EH (cell line): ENCODE results near the gene SHLD1.
A peak's percentile ranks its signal among the peaks of the same experiment; 100 is the strongest.

ENCODE experiments used
- DNase-seq: peaks from one replicate; pipeline ENCODE4 v3.0.0-alpha.2; 2015; ENCODE audit warnings: low read depth

The SHLD1 gene

DNA sequence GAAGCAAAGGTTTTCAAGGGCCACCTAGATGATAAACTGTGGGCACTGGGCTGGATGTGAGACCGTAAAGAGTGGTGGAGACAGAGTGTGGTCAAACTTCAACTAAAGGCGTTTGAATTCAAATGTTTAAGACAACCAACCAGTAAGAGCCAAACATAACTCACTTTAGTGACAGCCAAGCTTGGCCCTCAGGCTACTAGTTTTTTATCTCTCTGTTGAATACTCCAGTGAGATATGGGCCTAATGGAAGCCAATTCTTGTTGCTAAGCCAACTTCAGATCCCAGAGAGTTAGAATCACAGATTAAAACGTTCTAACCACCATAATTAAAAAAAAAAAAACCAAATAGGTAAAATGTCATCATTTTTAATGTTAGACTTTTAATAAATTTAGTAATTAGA, 142.9 kb downstream of the SHLD1 start:
- no peak for DNase-seq

DNA sequence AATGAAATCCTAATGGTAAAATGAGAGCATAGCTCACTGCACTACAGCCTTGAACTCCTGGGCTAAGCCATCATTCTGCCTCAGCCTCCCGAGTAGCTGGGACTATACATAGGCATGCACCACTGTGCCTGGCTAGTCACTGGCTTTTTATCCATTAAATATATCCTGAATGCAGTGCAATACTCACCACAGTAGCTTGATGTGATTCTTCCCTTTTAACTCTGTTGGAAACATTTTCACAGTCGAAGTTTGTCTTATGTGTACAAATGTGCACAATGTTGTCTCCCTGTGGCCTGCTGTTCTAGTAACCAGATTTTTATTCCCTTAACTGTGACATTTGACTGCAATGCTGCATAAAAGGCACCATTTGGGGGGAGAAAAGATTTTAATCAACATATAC, 143.4 kb downstream of the SHLD1 start:
- DNase-seq = no peak

DNA sequence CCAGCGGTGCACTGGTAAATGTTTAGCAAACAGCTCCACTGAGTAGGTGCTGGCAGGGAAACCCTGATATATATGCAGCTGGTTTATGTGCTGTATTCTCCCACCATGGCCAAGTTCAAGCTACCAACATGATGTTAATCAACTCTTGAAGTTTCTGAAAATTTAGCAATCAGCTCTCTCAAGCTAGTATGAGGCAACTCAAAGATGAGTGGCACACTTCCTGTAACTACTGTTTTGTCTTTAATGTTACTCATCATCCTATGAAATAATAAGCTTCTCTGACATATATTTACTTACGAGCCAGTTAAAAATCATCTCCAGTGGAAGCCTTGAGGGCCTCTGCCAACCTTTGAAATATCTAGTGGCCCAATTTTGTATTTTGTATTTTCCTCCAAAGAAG, 145.4 kb downstream of the SHLD1 start:
- DNase-seq = no peak

DNA sequence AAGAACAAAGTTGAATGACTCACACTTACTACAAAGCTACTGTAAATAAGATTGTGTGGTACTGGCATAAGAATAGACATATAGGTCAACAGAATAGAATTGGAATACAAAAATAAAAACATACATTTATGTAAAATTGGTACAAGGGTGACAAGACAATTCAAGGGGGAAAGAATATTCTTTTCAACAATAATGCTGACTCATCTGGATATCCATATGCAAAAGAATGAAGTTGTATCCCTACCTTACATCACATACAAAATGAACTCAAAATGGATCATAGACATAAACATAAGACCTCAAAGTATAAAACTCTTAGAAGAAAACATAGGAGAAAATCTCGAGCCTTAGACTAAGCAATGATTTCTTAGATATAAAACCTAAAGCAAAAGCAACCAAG, 149.2 kb downstream of the SHLD1 start:
- DNase-seq = no peak

DNA sequence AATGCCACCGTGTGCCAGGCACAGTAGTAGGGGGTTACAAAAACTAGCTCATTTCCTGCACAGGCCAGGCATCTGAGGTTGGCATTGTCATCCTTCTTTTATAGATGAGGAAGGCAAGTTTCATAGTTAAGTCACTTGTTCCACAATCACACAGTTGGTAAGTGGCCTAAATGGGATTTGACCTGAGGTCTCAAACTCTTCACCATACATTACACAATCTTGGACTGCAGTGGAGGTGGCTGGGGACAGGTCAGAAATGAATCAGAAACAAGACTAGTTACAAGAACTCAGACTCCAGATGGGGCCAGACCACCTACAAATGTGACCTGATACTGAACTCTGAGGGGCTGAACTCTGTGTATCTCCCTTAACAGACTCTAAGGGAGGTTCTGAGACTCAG, 150.7 kb downstream of the SHLD1 start:
- DNase-seq = no peak

DNA sequence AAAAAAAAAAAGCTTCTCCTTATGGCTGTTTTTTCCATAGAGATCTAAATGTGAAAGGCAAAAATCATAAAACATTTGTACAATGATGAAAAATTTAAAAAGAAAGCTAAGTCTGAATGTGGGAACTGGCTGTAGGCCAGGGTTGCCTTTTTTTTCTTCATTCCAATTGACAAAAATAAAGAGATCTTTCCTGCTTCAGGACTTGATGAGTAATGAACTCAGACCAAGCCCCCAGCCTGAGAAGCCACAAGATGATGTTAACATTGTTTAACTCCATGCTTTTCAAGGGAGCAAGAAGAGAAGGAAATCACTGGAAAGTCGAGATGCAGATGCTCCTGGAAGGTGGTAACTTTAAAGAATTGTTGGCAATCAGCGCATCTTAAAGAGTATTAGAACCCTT, 158.8 kb downstream of the SHLD1 start:
- DNase-seq = peak; percentile 2

DNA sequence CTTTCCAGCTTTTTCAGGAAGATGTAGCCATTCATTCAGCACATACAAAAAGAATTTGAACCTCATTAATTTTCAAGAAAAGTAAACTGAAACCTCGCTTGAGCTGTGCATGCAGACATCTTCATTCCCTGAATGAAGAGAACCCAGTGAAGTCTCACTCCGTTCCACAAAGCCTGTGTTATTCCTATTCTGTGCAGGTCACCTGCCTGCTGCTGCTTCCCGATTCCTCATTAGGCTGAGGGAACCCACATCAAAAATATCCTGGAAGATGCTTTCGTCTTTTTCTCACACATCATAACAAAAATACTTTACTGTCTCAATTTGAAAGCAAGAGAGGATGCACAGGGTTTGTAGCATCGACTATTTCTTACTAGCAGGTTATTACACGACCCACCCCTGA, 160.0 kb downstream of the SHLD1 start:
- DNase-seq = no peak

DNA sequence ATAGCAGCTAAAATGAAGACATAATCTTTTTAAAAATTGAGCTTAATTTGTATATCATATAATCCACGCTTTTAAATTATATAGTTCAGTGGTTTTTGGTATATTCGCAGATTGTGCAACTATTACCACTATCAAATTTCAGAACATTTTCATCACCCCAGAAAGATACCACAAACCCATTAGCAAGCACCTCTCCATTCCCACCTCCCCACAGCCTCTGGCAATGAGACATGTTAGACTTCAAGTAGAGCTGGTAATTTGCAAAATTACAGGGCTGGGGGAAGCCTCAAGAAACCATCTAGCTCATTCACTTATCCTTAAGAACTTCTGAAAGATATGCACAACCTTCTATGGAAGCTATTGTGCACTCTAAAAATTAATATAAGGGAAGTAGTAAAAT, 163.0 kb downstream of the SHLD1 start:
- DNase-seq = no peak
